A673 (cell line): ENCODE results near the gene IL21R. TPM values are rescaled to one million over a fixed set of nuclear protein-coding genes. Genes with fewer than 3 reads are reported as not detected.

Experiments
- BruUV-seq: library from RNA; stranded (reverse); fragments of 400-500 nt; replicated peaks from 2 replicates; lab custom pipeline; 2021; lab: Mats Ljungman, UMichigan
- CTCF ChIA-PET: fragments of 300-600 bp; sonication (Branson Sonifier 250); formaldehyde crosslinking; loops from one replicate; lab custom pipeline; 2022; ENCODE audit warnings: antibody characterized with exemption; lab: Charles Lee
- POLR2A ChIA-PET: fragments of 300-600 bp; sonication (Branson Sonifier 250); formaldehyde crosslinking; loops from one replicate; lab custom pipeline; 2022; ENCODE audit warnings: antibody characterized with exemption; ENCODE audit not compliant: low non-redundant PET; lab: Charles Lee
- DNase-seq: peaks from one replicate; pipeline ENCODE4 v3.0.0-alpha.2; 2015; ENCODE audit warnings: low spot score
- H3K27ac ChIP-seq: fragments of 200-600 bp; sonication (generic); 2 replicates; pipeline ENCODE4 v1.5.1; 2016; ENCODE audit warnings: mixed run types, low read depth, mild to moderate bottlenecking, mixed read lengths, antibody characterized with exemption, low read length; ENCODE audit not compliant: poor library complexity, severe bottlenecking
- H3K27me3 ChIP-seq: fragments of 200-600 bp; sonication (generic); replicated peaks from 2 replicates; pipeline ENCODE4 v1.6.1; 2017; ENCODE audit warnings: mixed run types, low read depth, mild to moderate bottlenecking, mixed read lengths, antibody characterized with exemption, low read length; ENCODE audit not compliant: insufficient read depth, poor library complexity
- H3K36me3 ChIP-seq: fragments of 200-600 bp; sonication (generic); 2 replicates; pipeline ENCODE4 v1.6.1; 2016; ENCODE audit warnings: mixed run types, mild to moderate bottlenecking, mixed read lengths, antibody characterized with exemption, low read length; ENCODE audit not compliant: insufficient read depth, poor library complexity, severe bottlenecking
- H3K4me1 ChIP-seq: fragments of 200-600 bp; sonication (generic); 2 replicates; pipeline ENCODE4 v1.6.1; 2017; ENCODE audit warnings: mixed run types, mild to moderate bottlenecking, mixed read lengths, antibody characterized with exemption, low read length; ENCODE audit not compliant: insufficient read depth, poor library complexity, severe bottlenecking
- H3K4me3 ChIP-seq: fragments of 200-600 bp; sonication (generic); 2 replicates; pipeline ENCODE4 v1.5.1; 2016; ENCODE audit warnings: low read depth, mixed run types, mild to moderate bottlenecking, mixed read lengths, low read length; ENCODE audit not compliant: poor library complexity, severe bottlenecking
- H3K9me3 ChIP-seq: fragments of 200-600 bp; sonication (generic); 2 replicates; pipeline ENCODE4 v1.6.1; 2016; ENCODE audit warnings: mixed run types, low read depth, mild to moderate bottlenecking, mixed read lengths, antibody characterized with exemption, low read length; ENCODE audit not compliant: poor library complexity, severe bottlenecking
- CTCF ChIP-seq: fragments of 300-800, 200-600 bp; sonication (generic); conservative IDR thresholded peaks from 2 replicates; pipeline ENCODE4 v1.5.1; 2017; ENCODE audit warnings: low read depth, mild to moderate bottlenecking, antibody characterized with exemption, low read length, moderate library complexity, mixed read lengths
- EZH2 ChIP-seq: fragments of 200-600 bp; sonication (generic); IDR thresholded peaks from 2 replicates; pipeline ENCODE4 v1.6.1; 2017; ENCODE audit warnings: borderline replicate concordance, low read depth, mild to moderate bottlenecking, mixed read lengths, antibody characterized with exemption, low read length; ENCODE audit not compliant: poor library complexity, severe bottlenecking
- intact Hi-C: fragments of 100-400 bp; cut with micrococcal nuclease; formaldehyde crosslinking; loops from one replicate; pipeline ENCODE4 v1.10.0; 2022; ENCODE audit not compliant: unreplicated experiment
- total RNA-seq: library from RNA; stranded (reverse); gene quantifications from 2 replicates; pipeline ENCODE4 v1.2.3, GENCODE V29; 2021

IL21R gene
- total RNA-seq, 1 experiment from 2014 or later: 0.19 TPM

- POLR2A ChIA-PET: no interaction called here
- intact Hi-C loops: no loop called here
- H3K9me3 ChIP-seq: no peaks in the 10 kb centered on the region
- CTCF ChIA-PET: no interaction called here
- peaks cover 70% of the 10 kb centered on the region for H3K36me3 ChIP-seq
- no peak overlapping the region for H3K27ac ChIP-seq
- H3K27me3 ChIP-seq: no peaks in the 10 kb centered on the region
- H3K4me3 ChIP-seq: no peak overlapping the region
- no peak for DNase-seq
- no peaks in the 10 kb centered on the region for H3K4me1 ChIP-seq
- TF ChIP-seq CTCF (no peak), EZH2 (no peak)
- BruUV-seq: no TSS peak
These were observed 97.7 kb downstream of the IL21R start for GRCh38 chr16:27499659-27500055.

GRCh38 chr16:27500801-27501200, 98.8 kb downstream of the IL21R start:
- Histone ChIP-seq H3K27me3 (no peaks in the 10 kb centered on the region), H3K9me3 (no peaks in the 10 kb centered on the region), H3K27ac (no peak overlapping the region), H3K4me3 (no peak overlapping the region), H3K4me1 (no peaks in the 10 kb centered on the region), H3K36me3 (peaks cover 79% of the 10 kb centered on the region)
- no TSS peak for BruUV-seq
- CTCF ChIA-PET: no interaction called here
- intact Hi-C loops: no loop called here
- DNase-seq: no peak
- no peak for TF ChIP-seq CTCF
- TF ChIP-seq EZH2: no peak
- POLR2A ChIA-PET: no interaction called here

Other genes starting within 250 kb of the IL21R start
- 8.8 and 11.1 TPM in 2 replicates for gene KDM8, start 198.6 kb upstream of the IL21R start, total RNA-seq
- 45.7 and 53.0 TPM in 2 replicates for gene NSMCE1, start 133.4 kb upstream of the IL21R start, total RNA-seq
- 22.9 and 27.4 TPM in 2 replicates for gene IL4R, start 88.2 kb upstream of the IL21R start, total RNA-seq
- gene GTF3C1, start 147.7 kb downstream of the IL21R start, total RNA-seq: 88.7 and 94.2 TPM in 2 replicates
- 23.5 and 23.9 TPM in 2 replicates for gene KATNIP, start 148.0 kb downstream of the IL21R start, total RNA-seq